Fibroblast of mammary gland (primary cell): ENCODE measurements around the gene FGGY.

Experiments used
- DNase-seq: peaks from one replicate; pipeline ENCODE4 v3.0.0-alpha.2; 2010; ENCODE audit warnings: low read depth
- H3K4me3 ChIP-seq: 2 replicates; pipeline ENCODE4 v1.5.1; 2011; ENCODE audit warnings: low read depth, mild to moderate bottlenecking, low read length, moderate library complexity; ENCODE audit not compliant: control insufficient read depth
- CTCF ChIP-seq: conservative IDR thresholded peaks from 2 replicates; pipeline ENCODE4 v1.5.1; 2011; ENCODE audit warnings: low read depth, low read length, inconsistent platforms; ENCODE audit not compliant: control insufficient read depth, insufficient read depth

FGGY gene

GRCh38 chr1:59354709-59355337 is 57.9 kb downstream of the FGGY start:
- DNase-seq = peak; percentile 82

GRCh38 chr1:59355361-59355760 is 58.5 kb downstream of the FGGY start:
- DNase-seq = peak; percentile 38
- no peak for TF ChIP-seq CTCF
- H3K4me3 ChIP-seq = no peak overlapping the region

More at GRCh38 chr1:59354709-59355337, 57.9 kb downstream of the FGGY start:
- no peak for TF ChIP-seq CTCF
- no peak overlapping the region for H3K4me3 ChIP-seq

GRCh38 chr1:59356627-59357026 is 59.7 kb downstream of the FGGY start:
- no peak overlapping the region for H3K4me3 ChIP-seq
- DNase-seq = no peak
- no peak for TF ChIP-seq CTCF

DNA sequence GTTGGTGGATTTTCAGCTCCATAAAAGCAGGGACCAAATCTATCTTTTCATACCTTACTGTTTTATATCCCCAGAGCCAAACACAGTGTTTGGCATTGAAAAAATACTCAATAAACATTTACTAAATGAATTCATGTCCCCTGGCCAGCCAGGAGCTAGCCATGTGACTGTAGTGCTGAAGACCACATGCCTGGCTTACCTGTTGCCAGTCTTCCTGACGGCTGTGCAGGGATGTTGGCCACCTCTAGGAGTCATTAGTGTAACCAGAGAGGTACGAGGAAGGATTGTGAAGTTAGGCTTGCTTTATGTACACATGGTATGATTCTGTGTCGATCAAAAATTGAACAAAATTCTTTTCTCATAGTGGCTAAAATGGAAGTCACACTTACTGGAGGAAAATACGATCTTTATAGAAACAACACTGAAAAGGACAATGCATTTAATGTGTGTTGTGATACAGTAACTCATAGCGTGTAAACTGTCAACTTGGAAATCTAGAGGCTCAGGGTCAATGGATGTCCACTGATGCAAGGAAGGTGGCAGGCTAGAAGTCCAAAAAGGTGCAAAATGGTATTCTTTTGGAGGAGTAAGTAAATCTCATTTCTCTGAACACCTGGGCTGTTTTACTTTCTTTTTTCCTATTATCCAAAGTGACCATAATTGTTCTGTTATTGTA is 60.9 kb downstream of the FGGY start:
- DNase-seq = no peak
- H3K4me3 ChIP-seq = no peak overlapping the region
- TF ChIP-seq CTCF = no peak

DNA sequence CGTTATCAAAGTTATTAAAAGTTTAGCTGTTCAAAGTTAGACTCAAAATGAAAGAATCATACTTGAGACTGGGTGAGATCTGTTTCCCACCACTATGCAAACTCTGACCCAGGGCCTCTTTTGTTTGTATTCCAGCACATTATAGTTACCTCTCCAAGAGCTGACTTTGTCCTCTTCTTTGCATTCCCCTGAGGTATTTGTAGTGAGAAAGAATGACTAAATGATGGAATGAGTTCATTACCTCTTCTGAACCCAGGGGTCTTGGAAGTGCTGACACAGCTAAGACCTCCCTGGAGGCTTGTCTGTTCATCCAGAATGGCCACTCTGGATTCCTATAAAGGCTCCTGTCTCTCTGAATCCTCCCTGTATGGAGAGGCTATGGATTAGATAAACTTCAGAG is 62.4 kb downstream of the FGGY start:
- TF ChIP-seq CTCF = no peak
- DNase-seq = no peak

GRCh38 chr1:59360170-59360569 is 63.3 kb downstream of the FGGY start:
- H3K4me3 ChIP-seq = no peak overlapping the region
- DNase-seq = peak; percentile 85
- no peak for TF ChIP-seq CTCF

More for the DNA sequence above, 62.4 kb downstream of the FGGY start:
- no peak overlapping the region for H3K4me3 ChIP-seq

DNA sequence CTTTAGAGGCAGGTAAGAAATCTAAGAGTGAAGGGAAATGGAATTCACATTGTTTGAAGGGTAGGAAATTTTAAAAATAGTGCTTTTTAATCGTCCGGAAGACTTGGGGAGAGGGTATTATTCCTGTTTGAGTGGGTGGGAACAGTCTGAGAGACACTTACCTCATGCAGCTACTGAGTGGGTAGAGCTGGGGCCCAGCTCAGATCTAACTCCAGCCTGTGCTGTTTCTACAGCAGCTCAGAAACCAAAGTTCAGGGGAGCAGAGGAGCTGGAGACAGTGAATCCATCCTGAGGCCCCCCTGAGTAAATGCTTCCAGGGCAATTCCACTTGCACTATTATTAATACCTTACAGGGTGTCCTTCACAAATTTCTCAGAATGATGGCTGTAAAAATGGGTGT is 63.8 kb downstream of the FGGY start:
- no peak for TF ChIP-seq CTCF
- DNase-seq = no peak
- H3K4me3 ChIP-seq = no peak overlapping the region
